K562 (cell line): ENCODE results near the gene LRMDA. TPM values are rescaled to one million over a fixed set of nuclear protein-coding genes. Genes with fewer than 3 reads are reported as not detected.

Experiments used
- ATAC-seq: fragments of 200-7000 bp; cut with Tn5 transposase; 3 replicates; pipeline ENCODE4 v1.9.1; 2020; ENCODE audit warnings: moderate library complexity
- BruUV-seq: library from RNA; stranded (reverse); fragments of 400-500 nt; replicated peaks from 2 replicates; lab custom pipeline; 2021; lab: Mats Ljungman, UMichigan
- CTCF ChIA-PET: fragments of 300-600 bp; formaldehyde crosslinking; extraction: SDS; loops from one replicate; lab custom pipeline; 2021; ENCODE audit warnings: low intra/inter-chr PET ratio; lab: Yijun Ruan, JAX
- POLR2A ChIA-PET: fragments of 300-600, 350-650 bp; sonication (Branson Sonifier 250); formaldehyde crosslinking; extraction: SDS; loops from one replicate; lab custom pipeline; 2021; ENCODE audit warnings: antibody characterized with exemption, inconsistent platforms; lab: Yijun Ruan, JAX
- DNase-seq, 4 experiments: peaks; one replicate each; pipeline versions ENCODE4 v3.0.0 to v3.0.0-alpha.2; 2011 to 2018; ENCODE audit warnings: low spot score in 3 of 4, mixed read lengths in 3 of 4; ENCODE audit errors: extremely low read depth in 1 of 4
- FAIRE-seq: peaks from 2 replicates; lab custom pipeline; 2011; peaks lifted over from hg19 to GRCh38; lab: Jason Lieb, UNC
- H2AFZ ChIP-seq: 2 replicates; pipeline ENCODE4 v1.6.0; 2011; ENCODE audit warnings: low read depth, low read length, control low read depth, inconsistent platforms
- H3K27ac ChIP-seq: fragments of 200-600 bp; 3 replicates; pipeline ENCODE4 v1.8.0; 2011; ENCODE audit warnings: low read depth, mild to moderate bottlenecking, control low read depth, inconsistent platforms, low read length, moderate library complexity, mixed read lengths; ENCODE audit errors: extremely low read depth
- H3K27me3 ChIP-seq, 2 experiments: fragments of 300-600 bp in 1 of 2; 2 replicates in 1 of 2; 3 replicates in 1 of 2; pipeline versions ENCODE4 v1.6.0 to v1.8.0; 2011; ENCODE audit warnings: inconsistent platforms in 2 of 2, low read length in 2 of 2, mild to moderate bottlenecking in 1 of 2, mixed read lengths in 1 of 2, moderate library complexity in 1 of 2; ENCODE audit not compliant: control insufficient read depth in 2 of 2, insufficient read depth in 2 of 2
- H3K36me3 ChIP-seq: fragments of 300-600 bp; 3 replicates; pipeline ENCODE4 v1.8.0; 2011; ENCODE audit warnings: mild to moderate bottlenecking, low read length, inconsistent platforms; ENCODE audit not compliant: control insufficient read depth, insufficient read depth
- H3K4me1 ChIP-seq, 2 experiments: fragments of 200-600 bp in 1 of 2; replicated peaks in 1 of 2; 2 replicates in 1 of 2; 3 replicates in 1 of 2; pipeline versions ENCODE4 v1.5.1 to v1.8.0; 2011; ENCODE audit warnings: inconsistent platforms in 2 of 2, low read length in 2 of 2, mild to moderate bottlenecking in 1 of 2, mixed read lengths in 1 of 2, moderate library complexity in 1 of 2; ENCODE audit not compliant: control insufficient read depth in 2 of 2, insufficient read depth in 2 of 2
- H3K4me2 ChIP-seq: 2 replicates; pipeline ENCODE4 v1.6.1; 2011; ENCODE audit warnings: low read length, control low read depth, inconsistent platforms, mixed read lengths; ENCODE audit not compliant: insufficient read depth
- H3K4me3 ChIP-seq: fragments of 200-600 bp; sonication (generic), shearing (Covaris generic); 2 replicates; pipeline ENCODE4 v1.5.1; 2016; ENCODE audit warnings: control low read depth, inconsistent platforms
- H3K79me2 ChIP-seq: fragments of 200-600 bp; 3 replicates; pipeline ENCODE4 v1.8.0; 2011; ENCODE audit warnings: low read length, inconsistent platforms; ENCODE audit not compliant: control insufficient read depth, insufficient read depth
- H3K9ac ChIP-seq, 2 experiments: 2 replicates each; pipeline versions ENCODE4 v1.6.0 to v1.6.1; 2011; ENCODE audit warnings: low read depth in 2 of 2, low read length in 2 of 2, control low read depth in 1 of 2, inconsistent platforms in 1 of 2, mild to moderate bottlenecking in 1 of 2, mixed read lengths in 1 of 2; ENCODE audit not compliant: insufficient read depth in 1 of 2
- H3K9me1 ChIP-seq: one replicate; pipeline ENCODE4 v1.6.0; 2011; ENCODE audit warnings: inconsistent platforms, mild to moderate bottlenecking, low read length, moderate library complexity; ENCODE audit not compliant: control insufficient read depth, insufficient read depth
- H3K9me3 ChIP-seq: replicated peaks from 2 replicates; pipeline ENCODE4 v1.5.1; 2011; ENCODE audit warnings: low read depth, low read length, inconsistent platforms; ENCODE audit not compliant: control insufficient read depth, insufficient read depth
- H4K20me1 ChIP-seq: replicated peaks from 2 replicates; pipeline ENCODE4 v1.6.1; 2011; ENCODE audit warnings: low read length, inconsistent platforms, mixed read lengths; ENCODE audit not compliant: control insufficient read depth, insufficient read depth
- BHLHE40 ChIP-seq: IDR thresholded peaks from 2 replicates; pipeline ENCODE4 v1.6.1; 2011; ENCODE audit warnings: low read length, improper control_type of control experiment
- CXXC5 ChIP-seq: fragments of 250-450 bp; sonication (Bioruptor Pico); IDR thresholded peaks from 2 replicates; pipeline ENCODE4 v1.8.0; 2022; ENCODE audit warnings: inconsistent platforms, mild to moderate bottlenecking, moderate library complexity
- SMARCE1 ChIP-seq: fragments of 450-650 bp; IDR thresholded peaks from 2 replicates; pipeline ENCODE4 v1.7.1; 2016; ENCODE audit warnings: mild to moderate bottlenecking
- WGBS: fragments of 100-300 bp; shearing (Covaris generic); methylation state at CpG from one replicate; pipeline ENCODE4 v1.1.6; 2016; ENCODE audit warnings: low coverage, mixed read lengths; ENCODE audit not compliant: insufficient coverage; ENCODE audit errors: missing lambda C conversion rate; 5-methylcytosine and 5-hydroxymethylcytosine counted together
- in situ Hi-C: fragments of 300-500 bp; cut with MboI; formaldehyde crosslinking; loops from 4 replicates; pipeline ENCODE4 v1.15.0; 2018; ENCODE audit warnings: inconsistent platforms, mixed read lengths
- intact Hi-C: fragments of 100-400 bp; cut with micrococcal nuclease; formaldehyde crosslinking; loops from 2 replicates; pipeline ENCODE4 v1.14.2; 2022
- polyA plus RNA-seq, 8 experiments: library from polyadenylated mRNA; depleted of rRNA in 4 of 8; stranded (reverse) in 5 of 8; unstranded in 3 of 8; fragments of >200 nt; fragmentation: Nextera tagmentation in 2 of 8; fragmentation: Illumina TruSeq in 1 of 8; extraction: Ambion mirVana in 2 of 8; extraction: Trizol in 1 of 8; gene quantifications; 2 replicates each; pipeline versions ENCODE4 v1.2.1 to v1.2.3, GENCODE V29; 2011 to 2014; ENCODE audit warnings: inconsistent platforms in 1 of 8, missing spikeins in 1 of 8
- total RNA-seq, 7 experiments: library from RNA; depleted of rRNA in 6 of 7; stranded (reverse); fragments of >200 nt in 6 of 7; fragmentation: Illumina TruSeq in 2 of 7; extraction: Trizol in 2 of 7; gene quantifications; 2 replicates each; pipeline versions ENCODE4 v1.2.1 to v1.2.3, GENCODE V29; 2011 to 2021; ENCODE audit warnings: low replicate concordance in 1 of 7
- TF ChIP-seq, protein P1 (sequence below), 2 experiments: fragments of 200-800 bp in 1 of 2; sonication (Bioruptor generic) in 1 of 2; sonication (generic) in 1 of 2; formaldehyde crosslinking in 1 of 2; IDR thresholded peaks in 1 of 2; conservative IDR thresholded peaks in 1 of 2; 2 replicates each; pipeline versions ENCODE4 v1.5.0 to v1.6.1; 2016 to 2020; ENCODE audit warnings: missing compliant biosample characterization in 1 of 2, missing genetic modification characterization in 1 of 2, missing genetic modification reagents in 1 of 2
- TF ChIP-seq, protein P2 (sequence below), 2 experiments: IDR thresholded peaks; 2 replicates each; pipeline ENCODE4 v1.6.1; 2011; ENCODE audit warnings: borderline replicate concordance in 1 of 2, control low read depth in 1 of 2, low read depth in 1 of 2, low read length in 1 of 2, mild to moderate bottlenecking in 1 of 2, mixed read lengths in 1 of 2, moderate library complexity in 1 of 2; ENCODE audit not compliant: insufficient read depth in 1 of 2, insufficient read length in 1 of 2, poor library complexity in 1 of 2, severe bottlenecking in 1 of 2; ENCODE audit errors: extremely low read depth in 1 of 2
- TF ChIP-seq, protein P3 (sequence below): fragments of 200-800 bp; sonication (Bioruptor generic); IDR thresholded peaks from 2 replicates; pipeline ENCODE4 v1.6.1; 2017; ENCODE audit warnings: missing genetic modification characterization, missing compliant biosample characterization

LRMDA gene
- total and polyA plus RNA-seq, 9 of the 15 experiments (the other 6 are each of a cell fraction or from before 2014, with no cell fraction given) = 0.25 TPM; not detected in 8

DNA sequence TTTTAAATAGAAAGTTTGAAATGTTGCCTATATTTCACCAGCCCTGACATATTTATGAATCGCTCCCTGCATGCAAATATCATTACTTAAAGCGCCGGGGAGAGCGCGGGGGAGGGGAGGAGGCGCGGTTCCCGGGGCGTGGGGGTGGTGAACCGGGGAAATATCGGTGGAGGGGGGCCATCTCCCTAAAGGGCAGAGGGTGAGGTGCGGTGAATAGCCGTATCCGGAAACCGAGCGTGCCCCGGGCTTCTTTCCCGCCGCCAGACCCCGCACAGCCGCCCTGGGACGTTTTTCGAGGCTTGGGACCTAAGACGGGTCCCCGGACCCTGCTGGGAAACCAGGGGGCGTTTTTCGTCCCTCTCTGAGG lies 22.9 kb upstream of the LRMDA start:
- ATAC-seq (no peak), DNase-seq (peak in 2 of 4 experiments; percentile 37 to 50), FAIRE-seq (no peak)
- intact Hi-C loops = loop anchor here (10.0 kb wide), 3 partner anchors 516 to 1576 kb away; no protein-coding TSS in a partner anchor
- Histone ChIP-seq H3K9me3 (no peaks in the 10 kb centered on the region), H3K36me3 (no peaks in the 10 kb centered on the region), H3K9me1 (no peaks in the 10 kb centered on the region), H3K9ac (no peak overlapping the region; a peak in 1 of 4 replicates), H3K4me2 (peak overlapping the region; percentile 74), H2AFZ (peak overlapping the region; percentile 92), H3K4me3 (peak overlapping the region; percentile 67), H3K27me3 (peaks cover 37 to 59% of the 10 kb centered on the region in 2 experiments), H3K4me1 (peaks cover 0 to 47% of the 10 kb centered on the region in 2 experiments; a peak in 3 of 5 replicates), H3K27ac (no peak overlapping the region), H4K20me1 (peaks cover 4% of the 10 kb centered on the region; the same call in 1 of the 2 replicates), H3K79me2 (no peaks in the 10 kb centered on the region)
- no TSS peak for BruUV-seq
- TF ChIP-seq, protein P1, sequence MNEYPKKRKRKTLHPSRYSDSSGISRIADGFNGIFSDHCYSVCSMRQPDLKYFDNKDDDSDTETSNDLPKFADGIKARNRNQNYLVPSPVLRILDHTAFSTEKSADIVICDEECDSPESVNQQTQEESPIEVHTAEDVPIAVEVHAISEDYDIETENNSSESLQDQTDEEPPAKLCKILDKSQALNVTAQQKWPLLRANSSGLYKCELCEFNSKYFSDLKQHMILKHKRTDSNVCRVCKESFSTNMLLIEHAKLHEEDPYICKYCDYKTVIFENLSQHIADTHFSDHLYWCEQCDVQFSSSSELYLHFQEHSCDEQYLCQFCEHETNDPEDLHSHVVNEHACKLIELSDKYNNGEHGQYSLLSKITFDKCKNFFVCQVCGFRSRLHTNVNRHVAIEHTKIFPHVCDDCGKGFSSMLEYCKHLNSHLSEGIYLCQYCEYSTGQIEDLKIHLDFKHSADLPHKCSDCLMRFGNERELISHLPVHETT (CRISPR knock-in tag; conservative IDR thresholded peaks at IDR 0.05 in 1 of 2, IDR thresholded peaks at IDR 0.05 in 1 of 2) = peak in 1 of 2 experiments; percentile 69; a peak in 1 of 4 replicates
- TF ChIP-seq, protein P2, sequence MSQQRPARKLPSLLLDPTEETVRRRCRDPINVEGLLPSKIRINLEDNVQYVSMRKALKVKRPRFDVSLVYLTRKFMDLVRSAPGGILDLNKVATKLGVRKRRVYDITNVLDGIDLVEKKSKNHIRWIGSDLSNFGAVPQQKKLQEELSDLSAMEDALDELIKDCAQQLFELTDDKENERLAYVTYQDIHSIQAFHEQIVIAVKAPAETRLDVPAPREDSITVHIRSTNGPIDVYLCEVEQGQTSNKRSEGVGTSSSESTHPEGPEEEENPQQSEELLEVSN (IDR thresholded peaks at IDR 0.05; ENCODE audit: borderline replicate concordance in 1 of 2, extremely low read depth in 1 of 2, insufficient read depth in 1 of 2, insufficient read length in 1 of 2, low read depth in 1 of 2, low read length in 1 of 2, poor library complexity in 1 of 2, severe bottlenecking in 1 of 2) = peak in 1 of 2 experiments; percentile 82
- no peak for TF ChIP-seq SMARCE1
- no peak for TF ChIP-seq BHLHE40
- 0 out of 2 replicates have a peak, but pooled peaks have one; percentile 4 for TF ChIP-seq CXXC5 (CRISPR knock-in tag)
- TF ChIP-seq, protein P3, sequence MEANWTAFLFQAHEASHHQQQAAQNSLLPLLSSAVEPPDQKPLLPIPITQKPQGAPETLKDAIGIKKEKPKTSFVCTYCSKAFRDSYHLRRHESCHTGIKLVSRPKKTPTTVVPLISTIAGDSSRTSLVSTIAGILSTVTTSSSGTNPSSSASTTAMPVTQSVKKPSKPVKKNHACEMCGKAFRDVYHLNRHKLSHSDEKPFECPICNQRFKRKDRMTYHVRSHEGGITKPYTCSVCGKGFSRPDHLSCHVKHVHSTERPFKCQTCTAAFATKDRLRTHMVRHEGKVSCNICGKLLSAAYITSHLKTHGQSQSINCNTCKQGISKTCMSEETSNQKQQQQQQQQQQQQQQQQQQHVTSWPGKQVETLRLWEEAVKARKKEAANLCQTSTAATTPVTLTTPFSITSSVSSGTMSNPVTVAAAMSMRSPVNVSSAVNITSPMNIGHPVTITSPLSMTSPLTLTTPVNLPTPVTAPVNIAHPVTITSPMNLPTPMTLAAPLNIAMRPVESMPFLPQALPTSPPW (CRISPR knock-in tag) = peak; percentile 19; the same call in 1 of the 2 replicates
- in situ Hi-C loops = no loop called here
- CTCF ChIA-PET = no interaction called here
- WGBS = 8% methylated on average over 20 of the region's 27 CpGs
- POLR2A ChIA-PET = interaction anchor here (0.7 to 0.9 kb wide), 2 partner anchors 21 to 131 kb away, joined by 3 read pairs; no protein-coding TSS in a partner anchor
